Brain microvascular endothelial cell (primary cell): ENCODE data around the gene FOXK1.

Experiments used
- DNase-seq: peaks from one replicate; pipeline ENCODE4 v3.0.0-alpha.2; 2020
- H3K27ac ChIP-seq: fragments of 250-450 bp; sonication (Bioruptor Pico); 2 replicates; pipeline ENCODE4 v1.5.1; 2020; ENCODE audit warnings: mild to moderate bottlenecking, moderate library complexity
- H3K27me3 ChIP-seq: fragments of 250-450 bp; sonication (Bioruptor Pico); replicated peaks from 2 replicates; pipeline ENCODE4 v1.5.1; 2020; ENCODE audit warnings: mild to moderate bottlenecking
- H3K36me3 ChIP-seq: fragments of 250-450 bp; sonication (Bioruptor Pico); replicated peaks from 2 replicates; pipeline ENCODE4 v1.5.1; 2020; ENCODE audit warnings: mild to moderate bottlenecking
- H3K4me3 ChIP-seq: 2 replicates; pipeline ENCODE4 v1.5.1; 2011; ENCODE audit warnings: low read depth, mild to moderate bottlenecking, control low read depth, low read length, moderate library complexity
- in situ Hi-C: cut with HindIII; loops from 2 replicates; pipeline ENCODE4 v1.10.0; 2017; ENCODE audit warnings: low sequenced_read_pairs, low pct_ligation_motif_present
- TF ChIP-seq, protein P1 (sequence below): IDR thresholded peaks from 2 replicates; pipeline ENCODE4 v1.5.1; 2011; ENCODE audit warnings: low read depth, mild to moderate bottlenecking, moderate library complexity, low read length, control low read depth, inconsistent platforms; ENCODE audit errors: missing control alignments

The FOXK1 gene

DNA sequence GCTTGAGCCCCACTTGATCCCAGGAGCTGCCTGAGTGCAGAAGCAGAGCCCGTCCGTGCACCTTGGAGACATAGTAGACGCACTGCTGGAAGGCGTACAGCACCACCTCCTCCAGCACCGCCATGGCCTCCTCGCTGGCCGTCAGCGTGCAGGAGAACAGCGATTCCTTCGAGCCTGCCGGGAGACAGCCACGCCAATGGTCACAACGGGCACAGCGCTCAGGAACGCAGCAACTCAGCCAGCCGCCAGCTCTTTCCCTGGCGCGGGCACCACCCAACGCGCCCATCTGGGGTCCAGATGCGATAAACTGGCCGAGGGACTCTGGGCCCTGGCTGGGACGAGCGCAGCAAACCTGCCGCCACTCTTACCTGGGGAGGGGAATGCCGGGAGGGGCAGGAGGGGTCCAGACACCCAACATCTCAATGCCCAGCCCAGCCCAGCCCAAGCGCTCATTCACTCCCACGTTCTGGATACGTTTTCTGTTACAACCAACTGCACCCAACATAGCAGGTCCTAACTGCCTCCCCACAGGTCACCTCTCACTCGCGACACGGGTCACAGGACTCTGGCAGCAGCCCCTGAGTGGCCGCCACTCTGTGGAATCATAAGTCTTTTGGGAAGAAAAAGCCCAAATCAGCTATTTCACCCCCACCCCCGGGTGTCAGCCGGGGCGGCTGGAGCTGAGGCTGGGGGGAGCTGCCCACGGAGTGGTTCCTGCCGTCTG, 135.2 kb downstream of the FOXK1 start:
- TF ChIP-seq, protein P1, sequence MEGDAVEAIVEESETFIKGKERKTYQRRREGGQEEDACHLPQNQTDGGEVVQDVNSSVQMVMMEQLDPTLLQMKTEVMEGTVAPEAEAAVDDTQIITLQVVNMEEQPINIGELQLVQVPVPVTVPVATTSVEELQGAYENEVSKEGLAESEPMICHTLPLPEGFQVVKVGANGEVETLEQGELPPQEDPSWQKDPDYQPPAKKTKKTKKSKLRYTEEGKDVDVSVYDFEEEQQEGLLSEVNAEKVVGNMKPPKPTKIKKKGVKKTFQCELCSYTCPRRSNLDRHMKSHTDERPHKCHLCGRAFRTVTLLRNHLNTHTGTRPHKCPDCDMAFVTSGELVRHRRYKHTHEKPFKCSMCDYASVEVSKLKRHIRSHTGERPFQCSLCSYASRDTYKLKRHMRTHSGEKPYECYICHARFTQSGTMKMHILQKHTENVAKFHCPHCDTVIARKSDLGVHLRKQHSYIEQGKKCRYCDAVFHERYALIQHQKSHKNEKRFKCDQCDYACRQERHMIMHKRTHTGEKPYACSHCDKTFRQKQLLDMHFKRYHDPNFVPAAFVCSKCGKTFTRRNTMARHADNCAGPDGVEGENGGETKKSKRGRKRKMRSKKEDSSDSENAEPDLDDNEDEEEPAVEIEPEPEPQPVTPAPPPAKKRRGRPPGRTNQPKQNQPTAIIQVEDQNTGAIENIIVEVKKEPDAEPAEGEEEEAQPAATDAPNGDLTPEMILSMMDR = no peak
- no peak for DNase-seq

DNA sequence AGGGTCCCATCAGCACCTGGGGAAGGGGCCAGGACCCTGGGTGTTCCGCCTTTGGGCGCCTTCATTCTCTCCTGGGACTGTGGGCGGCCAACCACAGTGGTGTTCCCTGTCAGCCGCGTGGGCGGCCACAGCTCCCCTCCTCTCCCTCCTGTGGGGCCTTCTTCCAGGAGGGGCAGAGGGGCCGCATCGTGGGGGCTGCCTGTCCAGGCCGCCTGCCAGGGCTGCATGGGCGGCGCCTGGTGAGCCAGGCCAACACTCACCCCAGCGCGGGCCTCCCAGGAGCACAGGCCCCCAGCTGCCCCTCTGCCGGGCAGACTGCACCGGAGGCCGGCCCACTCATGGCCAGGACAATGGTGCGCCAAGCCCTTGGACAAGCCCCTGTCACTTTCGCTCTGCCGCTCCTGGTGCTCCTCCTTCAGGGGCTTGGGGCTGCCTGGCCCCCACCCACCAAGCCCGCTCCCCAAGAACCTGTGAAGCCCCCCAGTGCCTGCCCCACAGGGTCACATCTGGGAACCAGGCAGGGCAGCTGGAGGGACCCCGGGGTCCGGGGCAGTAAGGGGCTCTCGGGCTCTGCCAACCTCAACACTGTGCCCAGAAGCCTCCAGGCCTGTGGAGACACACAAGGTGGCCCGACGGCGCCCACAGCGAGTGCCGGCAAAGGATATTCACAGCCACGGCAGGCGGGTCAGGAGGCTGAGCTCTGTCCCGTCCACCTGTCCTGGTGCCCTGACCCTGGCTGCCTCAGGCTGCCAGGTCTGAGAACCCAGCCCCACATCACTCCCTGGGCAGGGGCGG, 136.1 kb downstream of the FOXK1 start:
- no peaks in the 10 kb centered on the region for H3K36me3 ChIP-seq
- no peaks in the 10 kb centered on the region for H3K27me3 ChIP-seq
- no peak for DNase-seq
- no peak overlapping the region for H3K4me3 ChIP-seq
- in situ Hi-C loops = no loop called here
- TF ChIP-seq, protein P1 = no peak
- no peak overlapping the region for H3K27ac ChIP-seq

More for the DNA sequence above, 135.2 kb downstream of the FOXK1 start:
- Histone ChIP-seq H3K27ac (no peak overlapping the region), H3K4me3 (no peak overlapping the region), H3K36me3 (no peaks in the 10 kb centered on the region), H3K27me3 (no peaks in the 10 kb centered on the region)
- in situ Hi-C loops = no loop called here

DNA sequence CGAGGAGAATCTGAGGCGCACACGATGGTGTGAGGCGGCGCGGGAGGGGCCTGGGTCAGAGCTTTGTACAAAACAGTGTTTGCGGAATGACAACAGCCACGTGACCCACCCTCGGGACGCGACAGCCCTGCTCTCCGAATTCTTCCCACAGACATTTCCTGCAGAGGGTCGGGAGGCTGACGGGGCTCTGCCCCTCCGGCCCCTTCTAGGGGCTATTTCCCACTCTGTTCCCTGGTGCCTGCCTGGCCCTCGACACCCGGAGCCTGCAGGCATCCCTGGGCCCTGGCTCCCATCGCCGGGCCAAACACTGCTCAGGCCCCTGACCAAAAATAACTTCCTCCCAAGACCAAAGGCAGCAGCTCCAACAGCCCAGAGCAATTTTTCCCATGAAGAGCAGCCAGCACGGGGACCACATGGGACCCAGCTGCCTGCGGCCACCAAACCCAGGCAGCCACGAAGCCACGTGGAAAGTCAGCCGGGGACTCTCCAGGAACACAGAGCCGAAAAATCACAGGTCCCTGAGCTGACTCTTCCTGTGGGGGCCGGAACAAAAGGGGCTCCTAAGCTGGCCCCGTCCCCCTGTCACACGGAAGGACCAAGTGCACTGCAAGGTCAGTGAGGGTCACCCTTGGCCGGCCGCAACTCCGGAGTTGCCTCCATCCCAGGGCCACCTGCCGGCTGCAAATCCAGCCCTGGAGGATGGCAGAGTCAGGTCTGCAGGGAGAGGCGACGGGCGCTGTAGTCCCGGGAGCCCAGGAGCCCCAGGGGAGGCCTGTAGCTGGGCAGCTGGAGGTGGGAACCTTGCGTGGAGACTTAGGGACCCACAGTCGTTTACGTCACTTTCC, 137.7 kb downstream of the FOXK1 start:
- no peak for DNase-seq
- Histone ChIP-seq H3K27me3 (no peaks in the 10 kb centered on the region), H3K36me3 (no peaks in the 10 kb centered on the region), H3K4me3 (no peak overlapping the region), H3K27ac (no peak overlapping the region)
- TF ChIP-seq, protein P1 = no peak
- in situ Hi-C loops = no loop called here

DNA sequence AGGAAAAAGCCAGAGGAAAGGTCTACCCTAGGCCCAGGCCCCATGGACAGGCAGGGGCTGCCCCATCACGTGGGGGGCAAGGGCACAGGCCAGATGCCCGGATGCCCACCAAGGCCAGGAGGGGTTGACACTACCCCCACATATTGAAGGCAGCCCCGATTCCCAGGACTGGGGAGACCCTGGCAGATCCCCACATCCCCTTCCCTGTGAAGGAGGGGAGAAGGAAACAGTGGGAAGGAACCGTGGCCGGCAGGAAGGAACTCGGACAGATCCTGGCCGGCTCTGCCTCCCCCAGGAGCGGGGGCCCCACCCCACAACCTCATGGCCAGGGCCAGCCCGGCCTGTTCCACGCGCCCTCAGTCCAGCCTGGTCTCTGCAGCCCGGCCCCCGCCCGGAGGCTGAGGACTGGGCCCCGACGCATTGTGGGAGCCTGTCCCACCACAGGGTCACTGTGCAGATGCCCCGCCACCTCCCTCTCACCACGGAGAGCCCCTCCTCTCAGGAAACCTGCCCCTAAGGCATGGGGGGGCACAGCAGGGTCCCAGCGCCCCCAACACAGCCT, 138.4 kb downstream of the FOXK1 start:
- no peak overlapping the region for H3K27ac ChIP-seq
- H3K4me3 ChIP-seq = no peak overlapping the region
- TF ChIP-seq, protein P1 = no peak
- no peaks in the 10 kb centered on the region for H3K36me3 ChIP-seq
- in situ Hi-C loops = no loop called here
- no peak for DNase-seq
- H3K27me3 ChIP-seq = no peaks in the 10 kb centered on the region
